HG03135 (cell line): ENCODE measurements around the gene FRMD1.
"Not testable (repeated sequence)": the region's sequence is repeated elsewhere in the genome, so short reads cannot be mapped to it uniquely, and the experiment has no call there.

ENCODE experiments used
- ATAC-seq: cut with Tn5 transposase; IDR thresholded peaks from one replicate; pipeline ENCODE4 v1.9.1; 2021; ENCODE audit warnings: mild to moderate bottlenecking, moderate library complexity; ENCODE audit not compliant: unreplicated experiment

The FRMD1 gene

DNA sequence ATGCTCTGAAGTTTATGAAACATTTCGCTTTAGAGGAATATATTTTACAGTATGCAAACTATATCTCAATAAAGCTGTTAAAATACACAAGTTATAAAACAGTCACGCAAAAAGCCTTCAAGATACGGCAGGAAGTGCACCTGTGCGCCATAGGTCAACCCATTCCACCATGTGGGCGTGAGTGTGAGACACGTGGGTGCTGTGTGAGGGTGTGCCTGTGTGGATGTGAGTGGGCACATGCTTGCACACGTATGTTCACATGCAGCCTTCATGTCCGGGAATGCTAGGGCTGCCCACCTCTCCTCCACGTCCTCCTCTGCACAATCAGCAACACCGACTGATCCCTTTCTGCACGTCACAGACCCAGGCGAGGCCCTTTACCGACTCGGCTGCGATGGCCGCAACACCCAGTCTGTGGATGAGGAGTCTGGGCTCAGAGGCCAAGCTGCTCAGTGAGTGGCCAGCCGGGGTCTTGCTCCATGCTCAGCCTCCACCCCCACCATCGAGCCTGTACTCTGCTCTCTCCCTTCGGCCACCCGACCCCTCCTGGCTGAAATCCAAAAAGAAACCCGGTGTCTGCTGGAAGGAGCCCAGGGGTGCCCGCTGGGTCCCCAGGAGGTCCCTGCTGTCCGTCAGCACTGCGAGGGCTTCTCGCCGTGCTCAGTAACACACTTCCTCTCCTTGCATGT lies 3.0 kb upstream of the FRMD1 start:
- ATAC-seq = no peak

DNA sequence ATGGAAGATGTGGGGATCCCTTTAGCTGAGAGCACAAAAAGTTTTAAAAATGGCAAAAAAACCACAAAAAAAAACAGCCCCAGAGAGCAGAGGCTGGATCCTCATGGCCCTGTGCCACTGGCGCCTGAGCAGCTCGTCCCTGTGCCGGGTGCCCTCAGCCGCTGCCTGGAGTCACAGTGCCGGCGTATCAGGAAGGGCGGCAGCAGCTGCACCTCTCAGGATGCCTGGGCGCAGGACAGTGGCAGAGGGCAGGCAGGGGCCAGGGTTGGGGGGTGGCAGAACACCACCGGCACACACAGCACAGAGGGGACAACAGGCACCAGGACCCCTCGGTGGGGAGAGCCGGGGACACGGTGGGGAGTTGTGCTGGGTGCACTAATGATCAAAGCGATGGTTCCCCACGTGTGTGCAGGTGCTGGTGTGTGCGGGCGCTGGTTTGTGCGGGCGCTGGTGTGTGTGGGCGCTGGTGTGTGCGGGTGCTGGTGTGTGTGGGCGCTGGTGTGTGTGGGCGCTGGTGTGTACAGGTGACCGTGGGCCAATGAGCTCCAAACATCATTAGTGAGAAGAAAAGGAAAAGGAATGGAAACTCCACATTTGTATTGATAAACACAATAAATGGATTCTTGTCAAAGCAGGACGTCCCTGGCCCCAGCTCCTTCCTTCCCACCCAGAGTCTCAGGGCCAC lies 1.5 kb upstream of the FRMD1 start:
- no peak for ATAC-seq

- no peak for ATAC-seq
Measured at GRCh38 chr6:168078175-168078942, 653 bp downstream of the FRMD1 start.

DNA sequence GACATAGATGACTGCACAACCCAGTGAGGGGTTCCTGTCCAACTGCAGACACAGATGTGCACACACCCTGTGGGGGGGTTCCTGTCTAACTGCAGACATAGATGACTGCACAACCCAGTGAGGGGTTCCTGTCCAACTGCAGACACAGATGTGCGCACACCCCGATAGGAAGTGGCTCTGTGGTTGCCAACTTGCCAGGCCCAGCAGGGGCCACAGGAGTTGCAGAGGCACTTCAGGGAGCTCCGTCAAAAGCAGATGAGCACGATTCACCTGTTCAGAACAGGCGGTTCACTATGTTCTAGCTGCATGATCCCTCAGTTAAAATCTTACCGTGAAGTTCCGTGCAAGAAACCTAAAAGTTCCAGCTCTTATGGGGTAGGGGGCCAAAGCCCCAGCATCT lies 1.6 kb downstream of the FRMD1 start:
- not testable (repeated sequence) for ATAC-seq

DNA sequence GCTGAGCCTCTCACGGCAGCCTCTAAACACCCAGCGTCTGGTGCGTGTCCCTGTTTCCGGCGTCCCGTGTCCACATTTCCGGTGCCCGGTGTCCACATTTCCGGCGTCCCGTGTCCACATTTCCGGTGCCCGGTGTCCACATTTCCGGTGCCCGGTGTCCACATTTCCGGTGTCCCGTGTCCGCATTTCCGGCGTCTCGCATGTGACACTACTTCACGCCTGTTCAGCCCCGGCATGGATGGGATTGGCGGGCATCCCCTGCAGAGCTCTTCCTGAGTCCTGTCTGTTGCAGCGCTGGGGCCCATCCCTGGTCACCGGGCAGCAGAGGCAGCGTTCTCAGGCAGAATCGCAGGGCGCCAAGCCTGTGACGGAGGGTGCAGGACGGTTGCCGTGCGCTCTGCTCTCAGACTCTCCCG lies 3.2 kb downstream of the FRMD1 start:
- no peak for ATAC-seq

- ATAC-seq = no peak
Measured at GRCh38 chr6:168075216-168075615, 3.8 kb downstream of the FRMD1 start.

- no peak for ATAC-seq
Measured at GRCh38 chr6:168073937-168074730, 4.9 kb downstream of the FRMD1 start.

DNA sequence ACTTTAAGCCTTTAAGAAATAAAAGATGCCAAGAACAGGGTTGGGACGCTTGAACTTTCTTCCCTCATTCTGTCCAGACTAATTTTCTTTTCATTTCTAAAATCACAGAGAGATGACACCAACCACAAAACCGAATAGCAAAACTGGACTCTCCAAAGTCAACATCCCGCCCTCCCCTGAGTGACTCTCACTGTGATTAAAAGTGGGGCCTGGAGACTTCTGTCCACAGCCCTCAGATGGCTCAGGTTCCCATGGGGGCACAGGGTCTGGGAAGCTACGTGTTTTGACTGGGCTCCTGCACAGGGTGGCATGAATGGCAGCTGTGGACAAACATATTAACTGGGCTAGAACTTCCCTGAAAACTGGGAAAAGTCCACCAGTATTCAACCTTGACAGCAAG lies 6.3 kb downstream of the FRMD1 start:
- ATAC-seq = no peak

GRCh38 chr6:168072261-168072660 lies 6.8 kb downstream of the FRMD1 start:
- ATAC-seq = no peak

- no peak for ATAC-seq
Measured at GRCh38 chr6:168071620-168072019, 7.4 kb downstream of the FRMD1 start.

GRCh38 chr6:168070804-168071203 lies 8.2 kb downstream of the FRMD1 start:
- ATAC-seq = no peak

GRCh38 chr6:168067081-168067759 lies 11.8 kb downstream of the FRMD1 start:
- ATAC-seq = no peak

DNA sequence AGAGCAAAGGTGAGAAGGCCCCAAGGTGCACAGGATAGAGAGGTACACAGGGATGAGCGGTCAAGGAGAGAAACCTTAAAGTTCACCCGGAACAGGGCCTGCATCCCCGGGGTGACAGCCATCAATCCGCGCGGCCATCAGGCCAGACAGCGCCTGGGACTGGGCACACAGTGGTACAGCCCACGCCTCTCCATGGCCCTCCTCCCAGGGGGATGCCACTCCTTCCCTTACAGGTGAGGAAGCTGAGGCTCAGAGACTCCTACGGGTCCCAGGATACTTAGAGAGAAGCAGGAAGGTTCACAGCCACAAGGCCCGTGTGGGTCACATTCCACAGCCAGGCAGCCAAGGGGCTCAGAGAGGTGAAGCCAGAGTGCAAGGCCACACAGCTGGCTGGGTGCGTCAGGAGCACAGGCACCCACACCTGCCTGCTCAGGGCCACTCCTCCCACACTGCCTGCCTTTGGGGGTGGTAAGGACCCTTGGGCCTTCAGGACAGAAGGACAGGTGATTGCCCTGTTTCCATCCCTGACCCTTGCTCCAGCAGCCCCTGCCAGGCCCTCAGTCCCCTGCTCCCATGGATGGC lies 14.7 kb downstream of the FRMD1 start:
- ATAC-seq = no peak

GRCh38 chr6:168063431-168063830 lies 15.6 kb downstream of the FRMD1 start:
- ATAC-seq = no peak

- no peak for ATAC-seq
Measured at GRCh38 chr6:168062346-168063289, 16.4 kb downstream of the FRMD1 start.

- no peak for ATAC-seq
Measured at GRCh38 chr6:168061269-168062210, 17.5 kb downstream of the FRMD1 start.

DNA sequence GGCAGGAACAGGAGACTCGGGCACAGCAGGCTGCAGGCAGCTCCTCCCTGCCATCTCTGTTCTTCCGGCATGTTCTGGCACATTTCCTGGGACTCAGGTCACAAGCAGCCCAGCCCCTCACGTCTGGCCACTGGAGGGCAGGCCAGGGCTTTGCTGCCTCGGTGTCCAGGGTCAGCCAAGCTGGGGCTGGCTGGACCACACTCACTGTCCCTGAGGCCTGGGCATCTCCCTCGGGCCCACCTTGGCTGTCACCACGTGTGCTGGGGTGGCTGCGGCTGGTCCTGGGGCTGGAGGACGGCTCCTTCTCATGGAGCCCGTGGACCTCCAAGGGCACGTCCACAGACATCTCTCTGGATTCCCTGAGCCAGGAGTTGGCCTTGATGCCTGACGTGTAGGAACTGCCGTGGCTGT lies 18.5 kb downstream of the FRMD1 start:
- ATAC-seq = no peak
